Spinal cord (tissue), 10 donors: ENCODE data around the gene MAFF. TPM values are rescaled to one million over a fixed set of nuclear protein-coding genes. Genes with fewer than 3 reads are reported as not detected.

Source experiments
- DNase-seq, 6 donors: peaks; one replicate each; pipeline versions ENCODE4 v3.0.0 to v3.0.0-alpha.2; 2013 to 2015; ENCODE audit warnings: low spot score in 6 of 6, low read depth in 4 of 6
- H3K27ac ChIP-seq: one replicate; pipeline ENCODE4 v1.5.1; 2013; ENCODE audit warnings: low read depth, low read length, control low read depth
- H3K27me3 ChIP-seq: one replicate; pipeline ENCODE4 v1.6.1; 2013; ENCODE audit warnings: low read length; ENCODE audit not compliant: control insufficient read depth, insufficient read depth
- H3K36me3 ChIP-seq: one replicate; pipeline ENCODE4 v1.6.1; 2013; ENCODE audit warnings: low read length; ENCODE audit not compliant: control insufficient read depth, insufficient read depth
- H3K4me1 ChIP-seq: one replicate; pipeline ENCODE4 v1.6.1; 2013; ENCODE audit warnings: low read length; ENCODE audit not compliant: control insufficient read depth, insufficient read depth
- H3K4me3 ChIP-seq: one replicate; pipeline ENCODE4 v1.5.1; 2013; ENCODE audit warnings: low read depth, low read length, control low read depth
- H3K9me3 ChIP-seq: one replicate; pipeline ENCODE4 v1.6.1; 2013; ENCODE audit warnings: low read length; ENCODE audit not compliant: control insufficient read depth, insufficient read depth
- WGBS: methylation state at CpG from one replicate; pipeline ENCODE4 v1.1.5; 2013; ENCODE audit warnings: missing lambda C conversion rate; ENCODE audit not compliant: insufficient coverage; 5-methylcytosine and 5-hydroxymethylcytosine counted together
- polyA plus RNA-seq, 2 donors: library from polyadenylated mRNA; unstranded; fragments of 120-200 nt; gene quantifications; one replicate each; pipeline ENCODE4 v1.2.1, GENCODE V29; 2013; ENCODE audit not compliant: insufficient read length in 2 of 2
- total RNA-seq, 2 donors: library from RNA; depleted of rRNA in 1 of 2; stranded (reverse); fragments of 120-200 nt in 1 of 2; fragments of >200 nt in 1 of 2; gene quantifications; one replicate each; pipeline versions ENCODE4 v1.2.3 to v1.2.4, GENCODE V29; 2013 to 2014
- donor health status: healthy.

MAFF gene
- total and polyA plus RNA-seq, 4 donors = 4.7 to 7.1 (median 6.2) TPM

- Histone ChIP-seq H3K27me3 (no peaks in the 10 kb centered on the region), H3K4me1 (peaks cover 26% of the 10 kb centered on the region), H3K36me3 (peaks cover 21% of the 10 kb centered on the region), H3K27ac (no peak overlapping the region), H3K9me3 (no peaks in the 10 kb centered on the region), H3K4me3 (peak overlapping the region; percentile 39)
- no peak for DNase-seq
- 82% methylated on average over 5 of the region's 6 CpGs for WGBS
These were observed 11.7 kb downstream of the MAFF start for GRCh38 chr22:38213319-38213989.

- no peak for DNase-seq
- Histone ChIP-seq H3K4me3 (peak overlapping the region; percentile 39), H3K4me1 (peaks cover 31% of the 10 kb centered on the region), H3K27me3 (no peaks in the 10 kb centered on the region), H3K9me3 (no peaks in the 10 kb centered on the region), H3K27ac (no peak overlapping the region), H3K36me3 (peaks cover 23% of the 10 kb centered on the region)
- WGBS = 26% methylated on average over 8 of the region's 8 CpGs
These were observed 12.2 kb downstream of the MAFF start for GRCh38 chr22:38213990-38214301.

- peaks cover 24% of the 10 kb centered on the region for H3K36me3 ChIP-seq
- 2% methylated on average over 79 of the region's 81 CpGs for WGBS
- peak overlapping the region; percentile 40 for H3K27ac ChIP-seq
- no peaks in the 10 kb centered on the region for H3K9me3 ChIP-seq
- H3K27me3 ChIP-seq = no peaks in the 10 kb centered on the region
- peak in 3 of 6 donors; percentile 58 to 94 (median 85) for DNase-seq
- H3K4me1 ChIP-seq = peaks cover 35% of the 10 kb centered on the region
- peak overlapping the region; percentile 39 for H3K4me3 ChIP-seq
These were observed 12.7 kb downstream of the MAFF start for GRCh38 chr22:38214302-38215056.

GRCh38 chr22:38215156-38216038 lies 13.6 kb downstream of the MAFF start:
- WGBS = 87% methylated on average over 6 of the region's 11 CpGs
- H3K36me3 ChIP-seq = peaks cover 27% of the 10 kb centered on the region
- no peaks in the 10 kb centered on the region for H3K27me3 ChIP-seq
- no peak for DNase-seq
- H3K27ac ChIP-seq = no peak overlapping the region
- H3K4me3 ChIP-seq = no peak overlapping the region
- H3K4me1 ChIP-seq = peaks cover 44% of the 10 kb centered on the region
- no peaks in the 10 kb centered on the region for H3K9me3 ChIP-seq

- Histone ChIP-seq H3K4me3 (no peak overlapping the region), H3K27me3 (no peaks in the 10 kb centered on the region), H3K36me3 (peaks cover 61% of the 10 kb centered on the region), H3K4me1 (peaks cover 61% of the 10 kb centered on the region), H3K9me3 (no peaks in the 10 kb centered on the region), H3K27ac (peak overlapping the region; percentile 89)
- peak in 1 of 6 donors; percentile 64 for DNase-seq
- 48% methylated on average over 12 of the region's 25 CpGs for WGBS
These were observed 17.1 kb downstream of the MAFF start for GRCh38 chr22:38218661-38219622.

- DNase-seq = peak in 1 of 6 donors; percentile 47
- H3K4me1 ChIP-seq = peaks cover 61% of the 10 kb centered on the region
- H3K27me3 ChIP-seq = no peaks in the 10 kb centered on the region
- no peak overlapping the region for H3K4me3 ChIP-seq
- 47% methylated on average over 4 of the region's 10 CpGs for WGBS
- H3K36me3 ChIP-seq = peaks cover 67% of the 10 kb centered on the region
- H3K27ac ChIP-seq = peak overlapping the region; percentile 89
- H3K9me3 ChIP-seq = no peaks in the 10 kb centered on the region
These were observed 17.8 kb downstream of the MAFF start for GRCh38 chr22:38219632-38220031.

- no peak overlapping the region for H3K4me3 ChIP-seq
- 69% methylated on average over 3 of the region's 8 CpGs for WGBS
- H3K4me1 ChIP-seq = peaks cover 60% of the 10 kb centered on the region
- H3K27me3 ChIP-seq = no peaks in the 10 kb centered on the region
- H3K27ac ChIP-seq = peak overlapping the region; percentile 89
- peaks cover 73% of the 10 kb centered on the region for H3K36me3 ChIP-seq
- H3K9me3 ChIP-seq = no peaks in the 10 kb centered on the region
- no peak for DNase-seq
These were observed 18.4 kb downstream of the MAFF start for GRCh38 chr22:38220163-38220562.

GRCh38 chr22:38220653-38221386 lies 19.0 kb downstream of the MAFF start:
- peaks cover 53% of the 10 kb centered on the region for H3K4me1 ChIP-seq
- H3K27ac ChIP-seq = no peak overlapping the region

More at GRCh38 chr22:38220653-38221386, 19.0 kb downstream of the MAFF start:
- Histone ChIP-seq H3K4me3 (no peak overlapping the region), H3K36me3 (peaks cover 74% of the 10 kb centered on the region), H3K9me3 (no peaks in the 10 kb centered on the region), H3K27me3 (no peaks in the 10 kb centered on the region)
- 84% methylated on average over 21 of the region's 22 CpGs for WGBS
- DNase-seq = no peak
